C4-2B (cell line): ENCODE results near the gene PCNX1.

Experiments
- CTCF ChIP-seq: fragments of 450-650 bp; conservative IDR thresholded peaks from 2 replicates; pipeline ENCODE4 v1.5.1; 2017; ENCODE audit warnings: mild to moderate bottlenecking
- ZFX ChIP-seq: fragments of 450-650 bp; IDR thresholded peaks from 2 replicates; pipeline ENCODE4 v1.6.1; 2017

- TF ChIP-seq CTCF (no peak), ZFX (no peak)
Observed at GRCh38 chr14:71036433-71036832, 129.2 kb downstream of the PCNX1 start.
